Pancreas (tissue), 10 donors: Measurements from ENCODE around the gene TMPRSS7. TPM values are rescaled to one million over a fixed set of nuclear protein-coding genes. Genes with fewer than 3 reads are reported as not detected.

Experiments used
- ATAC-seq, 4 donors: fragments of 200-7000 bp; cut with Tn5 transposase; one replicate each; pipeline versions ENCODE4 v1.8.0 to v1.9.1; 2020; ENCODE audit warnings: mild to moderate bottlenecking in 4 of 4, moderate library complexity in 4 of 4
- DNase-seq, 6 donors: peaks; one replicate each; pipeline ENCODE4 v3.0.0-alpha.2; 2020
- FAIRE-seq: peaks from 2 replicates; lab custom pipeline; 2012; peaks lifted over from hg19 to GRCh38; lab: Jason Lieb, UNC
- H3K27ac ChIP-seq, 4 donors: fragments of 200-600 bp; sonication (generic); 1 replicate in 3 of 4; 2 replicates in 1 of 4; pipeline versions ENCODE4 v1.5.0 to v1.8.0; 2020
- H3K27me3 ChIP-seq, 4 donors: fragments of 200-600 bp; one replicate each; pipeline ENCODE4 v1.8.0; 2021
- H3K36me3 ChIP-seq, 3 donors: fragments of 200-600 bp; sonication (generic) in 1 of 3; one replicate each; pipeline versions ENCODE4 v1.5.0 to v1.8.0; 2020 to 2021
- H3K4me1 ChIP-seq, 3 donors: fragments of 200-600 bp; one replicate each; pipeline ENCODE4 v1.8.0; 2021
- H3K4me3 ChIP-seq, 4 donors: fragments of 200-600 bp; sonication (generic) in 2 of 4; one replicate each; pipeline versions ENCODE4 v1.5.0 to v1.8.0; 2020 to 2021
- H3K9me3 ChIP-seq, 4 donors: fragments of 200-600 bp; one replicate each; pipeline ENCODE4 v1.8.0; 2021
- WGBS, 2 donors: extraction: QIAGEN DNeasy Blood & Tissue Kit; methylation state at CpG; one replicate each; pipeline ENCODE4 v1.1.7; 2013; 5-methylcytosine and 5-hydroxymethylcytosine counted together
- intact Hi-C, 3 donors: fragments of 100-400 bp; cut with DNase I; formaldehyde crosslinking; loops; one replicate each; pipeline versions ENCODE4 v1.11.1 to v1.14.2; 2022
- polyA plus RNA-seq, 2 donors: library from polyadenylated mRNA; stranded (reverse); fragments of 200-250 nt; gene quantifications; one replicate each; pipeline ENCODE4 v1.2.3, GENCODE V29; 2013
- total RNA-seq, 6 donors: library from RNA; stranded (reverse); fragmentation: NEBNext Ultra II Directional in 4 of 6; extraction: Animal tissue kit (Norgen Biotek cat#: 25700) in 4 of 6; gene quantifications; one replicate each; pipeline versions ENCODE4 v1.2.1 to v1.2.4, GENCODE V29; 2021 to 2023
- TF ChIP-seq, protein P1 (sequence below), 4 donors: fragments of 200-600 bp; sonication (generic) in 3 of 4; IDR thresholded peaks; one replicate each; pipeline versions ENCODE4 v1.5.0 to v1.8.0; 2021; ENCODE audit warnings: antibody characterized with exemption in 4 of 4
- donor health status: healthy with polysubstance abuse.
- donor health status: DM: no; HTN: no; CAD: no; lungs with moderate emphysema.
- donor health status: DM: no; HTN: no; CAD: no.
- donor health status: control.
- donor health status: control.
- donor health status: Bipolar disorder and iron deficiency.
- donor health status: DM: yes; HTN: yes; CAD: no.
- donor health status: DM: no; HTN: no; CAD: no.
- donor health status: DM: no; HTN: no; CAD: no.
- donor health status: DM: yes; HTN: yes; CAD: no.

Gene TMPRSS7
- total RNA-seq, result under 1 TPM in 4 of 6 donors, not detected in 2; 0.04 to 0.14 (median 0.08) TPM
- not detected for polyA plus RNA-seq

DNA sequence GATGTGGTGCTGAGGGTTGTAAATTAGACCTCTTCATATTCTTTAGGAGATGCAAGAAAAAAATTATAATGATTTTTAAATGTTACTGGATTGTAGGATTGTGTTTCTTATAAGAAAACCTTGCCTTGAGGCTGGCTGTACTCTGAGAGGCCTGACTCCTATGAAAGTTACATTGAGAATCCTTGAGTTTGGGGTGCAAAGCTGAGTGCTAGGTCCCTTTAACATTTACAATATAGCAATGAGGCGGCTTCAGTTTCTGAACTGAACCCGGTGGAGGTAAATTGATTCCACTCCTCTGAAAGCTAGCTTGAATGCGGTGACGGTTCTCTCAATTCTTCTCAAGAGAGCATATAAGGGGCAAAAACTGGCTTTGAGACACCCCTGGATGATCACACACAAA is at the start of gene TMPRSS7:
TMPRSS7 (plus strand) TSS at position 301 of the 400 bp plus-strand sequence. CDS start 110 bp downstream, outside the sequence.
- H3K4me1 ChIP-seq, result no peaks in the 10 kb centered on the region

DNA sequence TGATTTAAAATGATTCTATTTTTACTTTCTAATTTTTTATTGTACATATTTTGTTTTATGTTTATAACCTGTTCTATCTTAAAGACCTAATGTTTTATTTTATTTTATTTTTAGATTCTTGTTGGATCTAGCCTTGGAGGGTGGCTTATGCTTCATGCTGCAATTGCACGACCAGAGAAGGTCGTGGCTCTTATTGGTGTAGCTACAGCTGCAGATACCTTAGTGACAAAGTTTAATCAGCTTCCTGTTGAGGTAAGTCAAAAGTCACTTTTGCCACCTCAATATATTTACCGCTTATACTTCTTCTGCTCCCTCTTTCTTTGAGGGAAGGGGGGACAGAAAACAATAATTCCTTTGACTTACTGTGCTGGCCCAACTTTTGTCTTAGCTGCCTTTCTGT is 47.7 kb upstream of the TMPRSS7 start:
- H3K36me3 ChIP-seq, result peaks cover 0 to 10% (median 7%) of the 10 kb centered on the region in 3 donors
- WGBS, 2 donors, result 80 to 84% methylated on average over 3 of the region's 3 CpGs
- no peak for FAIRE-seq
- no peak overlapping the region for H3K27ac ChIP-seq
- no peak overlapping the region for H3K4me3 ChIP-seq
- H3K9me3 ChIP-seq, result no peaks in the 10 kb centered on the region
- intact Hi-C loops, result no loop called here
- DNase-seq, result no peak
- no peak for ATAC-seq
- TF ChIP-seq, protein P1, sequence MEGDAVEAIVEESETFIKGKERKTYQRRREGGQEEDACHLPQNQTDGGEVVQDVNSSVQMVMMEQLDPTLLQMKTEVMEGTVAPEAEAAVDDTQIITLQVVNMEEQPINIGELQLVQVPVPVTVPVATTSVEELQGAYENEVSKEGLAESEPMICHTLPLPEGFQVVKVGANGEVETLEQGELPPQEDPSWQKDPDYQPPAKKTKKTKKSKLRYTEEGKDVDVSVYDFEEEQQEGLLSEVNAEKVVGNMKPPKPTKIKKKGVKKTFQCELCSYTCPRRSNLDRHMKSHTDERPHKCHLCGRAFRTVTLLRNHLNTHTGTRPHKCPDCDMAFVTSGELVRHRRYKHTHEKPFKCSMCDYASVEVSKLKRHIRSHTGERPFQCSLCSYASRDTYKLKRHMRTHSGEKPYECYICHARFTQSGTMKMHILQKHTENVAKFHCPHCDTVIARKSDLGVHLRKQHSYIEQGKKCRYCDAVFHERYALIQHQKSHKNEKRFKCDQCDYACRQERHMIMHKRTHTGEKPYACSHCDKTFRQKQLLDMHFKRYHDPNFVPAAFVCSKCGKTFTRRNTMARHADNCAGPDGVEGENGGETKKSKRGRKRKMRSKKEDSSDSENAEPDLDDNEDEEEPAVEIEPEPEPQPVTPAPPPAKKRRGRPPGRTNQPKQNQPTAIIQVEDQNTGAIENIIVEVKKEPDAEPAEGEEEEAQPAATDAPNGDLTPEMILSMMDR (IDR thresholded peaks at IDR 0.05), result no peak
- H3K27me3 ChIP-seq, result no peaks in the 10 kb centered on the region
- H3K4me1 ChIP-seq, result peaks cover 0 to 10% (median 8%) of the 10 kb centered on the region in 3 donors

More for the DNA sequence above, at the start of gene TMPRSS7:
- H3K36me3 ChIP-seq, result no peaks in the 10 kb centered on the region
- intact Hi-C loops, result no loop called here
- no peaks in the 10 kb centered on the region for H3K9me3 ChIP-seq
- H3K27ac ChIP-seq, result no peak within 1 kb of the TSS
- FAIRE-seq, result no peak
- H3K27me3 ChIP-seq, result no peaks in the 10 kb centered on the region
- H3K4me3 ChIP-seq, result no peak within 1 kb of the TSS
- WGBS, 2 donors, result 96 to 97% methylated on average over 4 of the region's 4 CpGs
- ATAC-seq, result no peak
- TF ChIP-seq, protein P1 (IDR thresholded peaks at IDR 0.05), result no peak
- DNase-seq, result no peak

- H3K27ac ChIP-seq, result no peak overlapping the region
- DNase-seq (no peak), ATAC-seq (peak; percentile 66 to 93 (median 90)), FAIRE-seq (peak; percentile 69)
- intact Hi-C loops, result no loop called here
- TF ChIP-seq, protein P1 (IDR thresholded peaks at IDR 0.05), result peak in 3 of 4 donors; percentile 34 to 61 (median 46)
- 62 to 68% methylated on average over 3 of the region's 3 CpGs for WGBS, 2 donors
- H3K9me3 ChIP-seq, result no peaks in the 10 kb centered on the region
- peaks cover 0 to 11% (median 8%) of the 10 kb centered on the region in 3 donors for H3K36me3 ChIP-seq
- H3K4me3 ChIP-seq, result no peak overlapping the region
- H3K27me3 ChIP-seq, result no peaks in the 10 kb centered on the region
- no peaks in the 10 kb centered on the region for H3K4me1 ChIP-seq
These were observed 45.4 kb upstream of the TMPRSS7 start for GRCh38 chr3:111989061-111989678.

DNA sequence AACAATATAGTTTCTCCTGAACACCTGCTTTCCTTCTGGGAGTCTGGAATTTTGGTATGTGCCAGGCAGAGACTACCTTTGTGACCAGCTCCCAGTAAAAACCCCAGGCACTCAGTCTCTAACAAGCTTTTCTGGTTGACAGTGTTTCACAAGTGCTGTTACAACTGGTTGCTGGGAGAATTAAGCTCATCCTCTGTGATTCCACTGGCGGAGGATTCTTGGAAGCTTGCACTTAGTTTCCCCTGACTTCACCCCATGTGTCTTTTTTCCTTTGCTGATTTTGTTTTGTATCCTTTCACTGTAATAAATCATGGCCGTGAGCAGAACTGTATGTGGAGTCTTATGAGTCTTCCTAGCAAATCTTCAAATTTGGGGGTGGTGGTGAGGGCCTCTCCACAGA is 41.5 kb upstream of the TMPRSS7 start:
- intact Hi-C loops, result no loop called here
- FAIRE-seq (no peak), ATAC-seq (no peak), DNase-seq (no peak)
- Histone ChIP-seq H3K27me3 (no peaks in the 10 kb centered on the region), H3K9me3 (no peaks in the 10 kb centered on the region), H3K4me1 (no peaks in the 10 kb centered on the region), H3K4me3 (no peak overlapping the region), H3K27ac (no peak overlapping the region), H3K36me3 (peaks cover 0 to 11% (median 8%) of the 10 kb centered on the region in 3 donors)
- TF ChIP-seq, protein P1 (IDR thresholded peaks at IDR 0.05), result no peak
- WGBS, 2 donors, result 63 to 91% methylated on average over 2 of the region's 2 CpGs
